Activated CD8-positive, alpha-beta memory T cell treated with anti-CD3 and anti-CD28 coated beads for 1 hour (primary cell): ENCODE results near the gene RPN2.

ENCODE experiments used
- DNase-seq, 2 donors: peaks; one replicate each; pipeline ENCODE4 v3.0.0-alpha.2; 2020; ENCODE audit warnings: low read depth in 1 of 2; ENCODE audit errors: extremely low read depth in 1 of 2

Gene RPN2

DNA sequence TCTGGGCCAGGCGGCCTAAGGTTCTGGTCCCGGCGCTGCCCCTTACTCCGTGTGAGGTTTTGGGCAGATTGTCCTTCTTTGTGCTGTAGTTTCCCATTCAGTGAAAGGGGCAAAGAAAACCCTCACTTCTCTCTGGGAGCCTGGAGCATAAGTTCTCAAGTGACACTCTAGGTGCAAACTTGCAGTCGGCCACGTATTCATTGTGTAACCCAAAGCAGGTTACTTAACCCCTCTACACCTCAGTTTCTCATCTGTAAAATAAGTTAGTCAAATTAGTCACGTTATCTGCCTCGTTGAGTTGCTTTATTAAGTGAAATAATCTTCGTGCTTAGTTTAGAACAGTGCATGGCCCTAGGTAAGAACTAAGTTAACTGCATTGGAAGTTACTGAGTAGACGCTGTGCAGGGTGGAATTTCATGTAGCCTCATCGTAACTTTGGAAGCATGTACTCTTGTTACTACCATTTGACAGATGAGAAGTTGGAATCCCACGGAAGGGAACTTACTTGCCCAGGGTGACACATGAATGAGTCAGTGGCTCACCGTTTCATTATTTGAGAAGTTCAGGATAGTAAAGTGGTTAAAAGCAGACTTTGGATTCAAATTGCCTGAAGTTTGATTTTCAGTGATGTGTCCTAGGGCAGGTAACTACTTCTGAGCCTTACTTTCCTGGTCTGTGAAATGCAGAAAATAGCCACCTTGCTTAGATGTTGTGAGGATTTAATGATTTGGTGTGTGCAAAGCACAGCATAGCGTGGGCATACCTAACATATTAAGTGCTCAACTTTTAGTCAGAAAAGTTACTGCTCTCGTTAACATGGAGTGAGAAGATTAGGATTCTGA lies 774 bp downstream of the RPN2 start:
- no peak for DNase-seq

DNA sequence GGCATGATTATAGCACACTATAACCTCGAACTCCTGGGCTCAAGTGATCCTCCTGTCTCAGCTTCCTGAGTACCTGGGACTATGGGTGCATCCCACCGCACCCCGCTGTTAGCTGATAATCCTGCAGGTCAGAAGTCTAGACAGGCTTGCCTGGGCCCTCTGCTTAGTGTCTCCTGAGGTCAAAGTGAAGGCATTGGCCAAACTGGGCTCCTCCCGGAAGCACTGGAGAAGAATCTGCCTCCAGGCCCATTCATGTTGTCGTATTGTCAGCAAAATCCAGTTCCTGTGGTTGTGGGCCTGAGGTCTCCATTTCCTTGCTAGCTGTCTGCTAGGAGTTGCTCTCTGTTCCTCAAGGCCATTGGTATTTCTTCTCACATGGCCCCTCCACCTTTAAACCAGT lies 6.6 kb downstream of the RPN2 start:
- DNase-seq: no peak

DNA sequence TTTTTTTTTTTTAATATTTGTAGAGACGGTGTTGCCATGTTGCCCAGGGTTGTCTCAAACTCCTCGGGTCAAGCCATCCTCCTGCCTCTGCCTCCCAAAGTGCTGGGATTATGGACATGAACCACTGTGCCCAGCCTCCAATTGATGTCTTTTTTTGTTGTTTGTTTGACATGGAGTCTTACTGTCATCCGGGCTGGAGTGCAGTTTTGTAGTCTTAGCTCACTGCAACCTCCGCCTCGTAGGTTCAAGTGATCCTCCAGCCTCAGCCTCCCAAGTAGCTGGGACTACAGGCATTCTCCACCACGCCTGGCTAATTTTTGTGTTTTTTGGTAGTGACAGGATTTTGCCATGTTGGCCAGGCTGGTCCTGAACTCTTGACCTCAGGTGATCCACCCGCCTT lies 9.7 kb downstream of the RPN2 start:
- no peak for DNase-seq

DNA sequence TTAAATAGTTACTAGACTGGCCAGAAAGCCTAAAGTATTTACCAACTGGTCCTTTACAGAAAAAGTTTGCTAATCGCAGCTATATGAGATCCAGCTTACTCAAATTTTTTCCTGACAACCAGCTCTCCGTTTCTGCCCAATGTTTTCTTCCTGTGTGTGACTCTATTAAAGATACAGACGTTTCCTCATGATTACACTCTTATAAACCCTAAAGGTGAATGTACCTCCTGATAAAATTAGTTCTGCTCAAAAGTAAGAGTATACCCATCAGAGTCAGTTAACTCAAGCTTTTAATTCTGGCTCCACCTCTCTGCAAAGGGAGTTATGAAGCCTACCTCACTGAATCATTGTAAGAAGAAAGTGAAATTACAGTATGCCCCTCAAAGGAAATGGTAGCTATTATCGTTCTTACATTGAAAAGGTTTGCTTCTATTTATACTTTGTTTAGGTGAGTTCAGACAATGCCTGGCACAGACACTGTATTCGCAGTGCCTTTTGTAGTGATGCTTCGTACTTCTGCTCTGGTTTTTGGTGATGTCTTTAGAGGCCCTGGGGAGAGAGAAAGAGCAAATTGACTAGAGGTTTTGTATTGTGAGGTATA lies 10.4 kb downstream of the RPN2 start:
- no peak for DNase-seq

DNA sequence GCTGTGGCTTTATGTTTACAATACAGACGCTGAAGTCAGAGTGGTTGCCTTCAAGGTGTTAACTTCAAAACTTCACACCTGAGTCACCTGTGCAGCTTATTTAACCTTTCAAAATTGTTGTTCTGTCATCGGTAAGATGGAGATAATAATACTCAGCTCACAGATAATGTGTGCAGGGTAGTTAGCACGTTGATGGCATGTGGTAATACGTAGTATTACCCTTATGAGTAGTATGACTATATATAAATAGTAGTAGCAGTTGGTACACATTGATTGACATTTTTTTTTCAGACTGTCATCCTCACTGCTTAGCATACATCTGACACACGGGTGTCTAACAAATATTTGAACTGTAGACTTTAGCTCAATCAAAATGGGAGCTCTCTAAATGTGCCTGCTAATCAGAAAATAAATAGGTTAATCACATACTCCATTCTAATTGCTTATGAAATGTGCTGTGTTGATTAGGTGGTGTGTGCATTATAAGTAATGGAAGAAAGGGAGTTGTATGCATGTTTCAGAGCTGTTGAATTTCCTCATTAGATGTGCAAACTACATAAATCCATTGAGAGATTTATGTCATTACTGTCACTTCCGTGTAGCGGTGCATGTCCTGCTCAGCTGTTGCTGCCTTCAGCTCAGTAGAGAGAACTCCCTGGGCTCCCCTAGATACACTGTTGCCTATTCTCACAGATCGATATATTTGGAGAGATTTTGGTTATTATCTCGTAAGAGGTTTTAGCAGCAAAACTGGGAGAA lies 11.4 kb downstream of the RPN2 start:
- no peak for DNase-seq

DNA sequence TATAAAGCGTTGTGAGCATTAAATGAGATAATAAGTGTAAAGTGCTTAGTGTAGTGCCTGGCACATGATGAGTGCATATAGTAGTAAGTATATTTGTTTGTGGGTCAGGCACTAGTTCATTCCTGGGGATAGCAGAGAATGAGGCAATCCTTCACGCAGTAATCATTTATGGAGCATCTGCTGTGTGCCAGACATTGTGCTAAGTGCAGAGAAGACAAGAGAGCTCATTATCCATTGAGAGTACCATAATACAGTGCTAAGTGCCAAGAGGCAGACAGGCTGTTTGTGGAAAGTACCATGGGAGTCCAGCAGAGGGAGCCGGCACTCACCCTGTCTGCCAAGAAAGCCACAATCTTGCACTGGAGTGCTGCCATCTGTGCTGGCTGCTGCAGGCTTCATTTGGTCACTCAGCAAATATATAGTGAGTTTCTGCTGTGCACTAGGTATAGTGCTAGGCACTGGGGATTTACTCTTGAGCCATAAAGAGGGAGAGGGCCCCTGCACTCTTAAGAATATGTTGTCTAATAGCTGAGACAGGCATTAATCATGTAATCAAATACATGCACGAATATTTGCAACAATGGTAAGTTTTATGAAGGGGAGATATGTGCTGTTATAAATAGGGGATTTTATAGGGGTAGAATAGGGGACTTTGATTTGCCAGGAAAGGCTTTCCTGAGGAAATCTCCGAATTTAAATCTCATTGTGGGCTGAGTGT lies 13.2 kb downstream of the RPN2 start:
- peak; percentile 16 to 52 for DNase-seq

DNA sequence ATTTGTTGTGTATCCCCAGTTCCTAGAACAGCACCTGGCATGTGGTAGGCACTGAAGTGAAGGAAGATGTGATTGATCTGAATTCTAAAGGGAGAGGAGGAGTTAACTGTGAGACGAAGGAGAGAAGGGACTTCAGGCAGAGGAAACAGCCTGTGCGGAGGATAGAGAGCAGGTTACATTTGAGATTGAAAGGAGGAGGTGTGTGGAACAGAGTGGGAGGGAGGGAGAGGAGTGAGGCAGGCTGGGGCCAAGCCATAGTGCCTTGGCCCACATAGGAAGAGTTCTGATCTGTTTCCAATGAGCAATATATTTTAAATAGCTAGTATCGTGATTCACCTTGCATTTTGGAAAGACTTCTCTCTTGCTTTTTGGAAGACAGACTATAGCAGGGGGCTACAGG lies 14.1 kb downstream of the RPN2 start:
- no peak for DNase-seq

DNA sequence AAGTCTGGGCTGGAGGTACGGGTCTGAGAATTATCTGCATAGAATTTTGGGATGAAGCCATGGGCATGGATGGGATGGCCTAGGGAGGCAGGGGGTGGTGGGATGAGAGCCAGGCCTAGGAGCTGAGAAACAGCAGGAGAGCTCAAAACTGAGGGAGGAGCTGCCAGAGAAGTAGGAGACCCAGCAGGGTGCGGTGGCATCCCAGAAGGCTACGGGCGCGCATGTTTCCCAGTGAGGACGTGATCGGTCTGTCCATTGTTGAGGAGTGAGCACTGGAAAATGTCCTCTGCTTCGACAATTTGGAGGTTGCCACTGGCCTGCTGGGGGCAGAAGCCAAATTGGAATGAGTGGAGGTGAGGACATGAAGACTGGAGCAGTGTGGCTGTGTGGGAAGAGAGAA lies 14.7 kb downstream of the RPN2 start:
- no peak for DNase-seq

DNA sequence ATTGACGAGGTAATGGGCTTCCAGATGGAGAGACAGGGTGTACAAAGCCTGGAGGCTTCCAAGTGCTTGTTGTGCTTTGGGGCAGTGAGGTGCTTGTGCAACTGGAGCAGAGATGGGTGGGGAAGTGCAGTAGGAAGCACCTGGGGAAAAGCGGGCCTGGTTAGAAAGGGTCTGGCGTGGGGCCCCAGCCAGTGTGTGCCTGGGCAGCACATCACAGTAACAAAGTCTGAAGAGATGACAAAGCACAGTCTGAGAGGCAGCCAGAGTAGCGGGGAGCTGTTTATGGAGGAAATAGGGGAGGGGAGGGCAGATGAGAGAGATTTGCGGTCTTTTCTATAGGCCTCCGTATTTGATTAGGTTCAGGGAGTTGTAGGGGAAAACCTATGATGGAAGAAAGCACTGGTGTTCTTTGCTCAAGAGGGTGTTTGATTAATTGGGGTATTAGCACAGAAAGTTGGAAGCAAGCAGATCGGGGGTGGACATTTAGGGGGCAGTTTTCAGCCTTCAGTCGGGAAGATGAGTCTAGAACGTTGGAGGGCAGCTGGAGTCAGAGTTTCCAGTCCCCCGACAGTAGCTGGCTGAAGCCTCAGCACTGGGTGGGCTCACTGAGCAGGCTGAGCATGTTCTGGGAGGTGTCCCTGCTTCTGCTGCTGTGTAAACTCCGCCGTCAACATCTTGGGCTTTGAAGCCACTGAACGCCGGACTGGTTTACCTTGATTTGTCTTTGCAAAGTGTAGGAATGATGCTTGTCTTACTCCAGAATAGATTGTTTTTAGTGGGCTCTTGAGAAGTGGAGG lies 15.7 kb downstream of the RPN2 start:
- DNase-seq: no peak

DNA sequence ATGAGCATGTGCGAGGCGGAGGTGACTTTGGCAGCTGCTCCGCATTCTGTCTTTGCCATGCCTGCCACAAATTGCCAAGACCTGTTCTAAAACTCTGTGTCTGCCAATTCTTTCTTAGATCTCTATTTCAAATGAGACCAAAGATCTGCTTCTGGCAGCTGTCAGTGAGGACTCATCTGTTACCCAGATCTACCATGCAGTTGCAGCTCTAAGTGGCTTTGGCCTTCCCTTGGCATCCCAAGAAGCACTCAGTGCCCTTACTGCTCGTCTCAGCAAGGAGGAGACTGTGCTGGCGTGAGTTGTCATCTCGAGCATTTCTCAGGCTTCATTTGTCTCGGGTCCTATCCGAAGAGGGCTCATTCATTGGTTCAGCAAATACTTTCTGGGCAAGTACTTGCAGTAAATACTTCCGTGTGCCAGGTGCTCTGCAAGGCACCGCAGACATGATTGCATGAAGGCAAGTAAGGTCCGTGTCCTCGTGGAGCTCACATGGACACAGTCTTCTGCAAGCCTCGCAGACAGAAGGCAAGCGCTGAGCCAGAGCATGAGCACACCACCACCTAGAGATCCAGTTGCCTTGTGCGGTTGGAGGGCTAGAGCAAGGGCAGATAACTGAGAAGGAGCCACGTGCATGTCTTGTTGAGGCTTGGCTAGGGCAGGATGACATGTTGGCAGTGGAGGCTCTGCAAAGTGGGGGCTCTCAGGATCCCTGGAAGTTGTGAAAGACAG lies 20.0 kb downstream of the RPN2 start:
- no peak for DNase-seq

DNA sequence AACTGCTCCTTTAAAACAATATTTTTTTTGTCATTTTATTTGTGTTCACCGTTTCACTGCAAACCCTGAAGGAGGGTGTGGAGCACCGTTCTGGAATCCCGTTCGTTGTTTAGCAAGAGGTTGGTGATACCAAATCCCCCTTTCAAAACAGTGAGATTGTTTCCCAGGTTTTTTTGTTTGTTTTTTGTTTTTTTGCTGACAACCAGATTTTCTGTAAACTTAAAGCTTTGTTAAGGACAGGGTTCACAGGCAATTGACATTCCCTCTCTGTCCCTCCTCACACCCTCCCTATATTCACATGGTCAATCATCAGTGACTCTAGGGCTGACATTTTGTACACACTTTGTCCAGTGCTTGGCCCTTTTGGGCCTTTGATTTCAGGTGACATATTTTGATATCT lies 21.2 kb downstream of the RPN2 start:
- no peak for DNase-seq

DNA sequence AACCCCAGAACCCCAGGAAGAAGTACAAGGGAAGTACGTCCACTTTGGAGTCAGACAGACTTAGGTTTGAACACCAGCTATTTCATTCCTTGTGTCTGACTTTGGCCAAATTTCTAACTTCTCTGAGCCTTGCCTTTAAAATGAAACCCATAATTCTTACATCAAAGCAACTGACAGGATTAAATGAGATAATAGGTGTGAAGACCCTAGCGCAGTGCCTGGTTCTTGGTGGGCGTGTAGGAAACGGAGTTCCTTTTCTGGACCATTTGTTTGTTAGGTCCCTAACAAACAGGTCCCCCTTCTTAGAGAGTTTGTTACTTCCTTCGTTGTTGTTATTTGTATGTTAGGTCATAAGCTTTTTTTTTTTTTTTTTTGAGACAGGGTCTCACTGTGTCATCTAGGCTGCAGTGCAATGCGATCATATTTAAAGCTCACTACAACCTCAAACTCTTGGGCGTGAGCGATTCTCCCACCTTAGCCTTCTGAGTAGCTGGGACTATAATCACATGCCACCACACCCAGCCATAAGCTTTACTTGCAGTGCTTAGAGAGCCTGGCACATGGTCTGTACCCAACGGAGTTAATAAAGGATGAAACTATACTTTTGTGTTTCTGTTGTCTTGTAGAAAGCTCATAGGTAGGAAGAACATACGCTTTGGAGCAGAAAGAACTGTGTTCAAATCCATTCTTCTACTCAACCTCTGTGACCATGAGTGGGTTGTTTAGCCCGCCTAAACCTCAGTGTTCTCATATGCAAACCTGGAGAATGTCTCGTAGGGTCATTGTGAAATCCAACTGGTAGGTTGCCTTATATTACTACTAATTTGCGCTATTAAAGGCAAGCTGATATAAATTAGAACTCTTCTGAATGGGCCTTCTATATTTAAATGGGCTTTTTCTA lies 22.0 kb downstream of the RPN2 start:
- DNase-seq: no peak

DNA sequence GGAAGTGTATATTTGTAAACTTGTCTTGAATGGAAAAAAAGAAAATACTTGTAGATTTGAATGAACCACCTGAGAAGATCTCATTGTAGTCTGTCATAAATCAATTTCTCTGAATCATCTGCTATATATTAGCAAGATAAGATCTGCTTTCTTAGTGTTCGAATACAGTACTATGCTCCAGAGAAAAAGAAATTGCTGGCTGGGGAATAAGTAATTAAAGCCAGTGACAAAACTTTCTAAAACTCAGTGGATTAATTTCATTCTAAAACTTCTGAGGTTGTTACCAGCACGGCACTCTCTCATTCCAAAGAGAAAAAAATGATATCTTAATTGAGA lies 22.7 kb downstream of the RPN2 start:
- no peak for DNase-seq

DNA sequence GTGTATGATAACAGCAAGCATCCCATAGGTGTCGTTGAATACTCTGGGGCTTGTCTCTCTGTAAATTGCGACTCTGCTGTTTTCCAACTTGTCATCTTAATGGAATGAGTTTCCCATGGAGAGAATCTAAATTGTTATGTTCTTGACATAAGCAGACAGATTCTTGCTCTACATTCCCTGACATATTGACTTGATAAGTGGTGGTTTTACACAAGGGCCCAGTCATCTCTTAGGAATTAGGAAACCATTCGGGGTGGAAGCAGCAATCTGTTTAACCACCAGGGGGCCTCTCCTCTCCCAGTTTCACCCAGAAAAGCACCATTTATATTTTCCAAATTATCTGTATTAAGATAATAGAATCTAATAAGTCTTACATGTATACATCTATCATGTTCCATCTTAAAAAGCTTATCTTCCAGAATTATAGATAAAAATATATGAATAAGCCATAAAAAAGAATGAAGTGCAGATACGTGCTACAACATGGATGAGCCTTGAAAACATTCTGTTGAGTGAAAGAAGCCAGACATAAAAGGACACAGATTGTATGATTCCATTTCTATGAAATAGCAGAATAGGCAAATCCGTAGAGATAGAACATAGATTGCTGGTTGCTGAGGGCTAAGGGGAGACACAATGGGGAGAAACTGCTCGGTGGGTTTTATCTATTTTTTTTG lies 23.3 kb downstream of the RPN2 start:
- no peak for DNase-seq

DNA sequence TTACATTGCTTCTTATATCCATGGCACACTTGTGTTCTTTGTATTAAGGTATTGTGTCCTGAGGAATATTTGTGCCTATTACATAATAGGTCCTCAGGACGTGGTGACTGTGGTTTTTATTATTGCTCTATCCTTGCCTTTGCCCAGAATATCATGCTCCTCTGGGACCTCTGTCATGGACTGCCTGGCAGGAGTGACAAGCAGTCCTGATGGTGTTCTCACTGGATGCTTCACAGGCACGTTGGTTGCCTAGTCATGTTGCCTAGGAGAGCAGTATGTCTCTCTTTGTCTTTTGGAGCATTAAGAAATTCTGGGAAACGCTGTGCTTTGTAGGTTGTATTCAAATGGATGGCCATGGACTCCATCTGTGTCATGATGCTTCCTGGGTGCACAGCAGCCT lies 24.9 kb downstream of the RPN2 start:
- no peak for DNase-seq

DNA sequence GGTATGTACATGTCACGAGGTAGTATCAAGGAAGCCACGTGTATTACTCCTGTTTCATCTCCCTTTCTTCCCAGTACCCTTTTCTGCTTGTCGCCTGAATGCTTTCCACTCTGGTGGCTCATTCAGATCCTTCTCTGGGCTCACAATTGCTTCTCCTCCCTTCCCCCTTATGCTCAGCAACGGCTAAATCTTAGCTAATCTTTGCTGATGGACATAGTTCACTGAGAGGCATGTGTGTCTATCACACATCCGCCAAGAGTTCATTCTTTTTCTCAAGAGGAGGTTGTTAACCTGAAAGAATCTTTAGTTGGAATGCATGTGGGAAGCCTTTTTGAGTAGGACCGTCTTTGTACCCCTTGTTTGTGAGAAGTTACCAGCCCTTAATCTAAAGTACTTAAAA lies 26.0 kb downstream of the RPN2 start:
- no peak for DNase-seq

DNA sequence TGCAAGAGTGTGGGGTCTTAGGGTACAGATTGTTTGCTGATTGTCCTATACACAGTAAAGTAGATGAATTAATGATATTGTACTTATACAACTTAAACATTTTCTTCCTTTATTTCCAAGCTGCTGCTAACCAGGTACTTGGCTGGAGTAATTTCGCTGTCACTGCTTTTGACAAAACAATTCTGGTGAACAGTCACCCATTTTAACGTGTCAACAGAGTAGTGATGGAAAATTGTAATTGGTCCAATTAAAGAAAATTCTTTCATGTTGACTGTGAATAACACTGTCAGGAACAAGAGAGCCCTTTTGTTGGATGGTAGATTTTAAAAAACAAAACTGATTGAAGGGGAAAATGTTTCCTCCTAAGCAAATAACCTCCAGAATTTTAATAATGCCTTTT lies 26.7 kb downstream of the RPN2 start:
- DNase-seq: no peak

DNA sequence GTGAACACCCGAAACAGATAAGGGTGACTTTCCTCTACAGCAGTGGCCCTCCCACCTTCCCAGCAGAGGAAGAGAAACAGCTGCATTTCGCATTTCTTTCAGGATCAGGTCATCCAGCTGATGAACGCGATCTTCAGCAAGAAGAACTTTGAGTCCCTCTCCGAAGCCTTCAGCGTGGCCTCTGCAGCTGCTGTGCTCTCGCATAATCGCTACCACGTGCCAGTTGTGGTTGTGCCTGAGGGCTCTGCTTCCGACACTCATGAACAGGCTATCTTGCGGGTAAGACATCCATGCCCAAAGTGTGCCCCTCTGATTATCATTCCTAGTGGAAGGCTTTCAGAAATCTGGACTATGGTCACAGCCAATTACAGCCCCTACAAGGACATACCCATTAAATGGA lies 28.0 kb downstream of the RPN2 start:
- no peak for DNase-seq
